Stimulated activated naive B cell treated with anti-CD40 and anti-IgM and Interleukin-4, amounts not matched to agents 10 μg/mL and 1 μg/mL and 100 μg/mL, for 72 hours (primary cell): Measurements from ENCODE around the gene ATG2B.
"Not testable (repeated sequence)": the region's sequence is repeated elsewhere in the genome, so short reads cannot be mapped to it uniquely, and the experiment has no call there.

Experiments used
- ATAC-seq, 2 donors: fragments of 150-1000 bp; cut with Tn5 transposase; replicated peaks; 2 replicates each; pipeline ENCODE4 v1.10.0; 2021; ENCODE audit warnings: moderate library complexity in 1 of 2
- DNase-seq: peaks from one replicate; pipeline ENCODE4 v3.0.0; 2021
- H3K27ac Mint-ChIP-seq: one replicate; pipeline ENCODE4 v1.8.0; 2022; ENCODE audit warnings: mild to moderate bottlenecking, mixed read lengths
- H3K27me3 Mint-ChIP-seq, 2 donors: one replicate each; pipeline ENCODE4 v1.8.0; 2022; ENCODE audit warnings: mixed read lengths in 2 of 2
- H3K36me3 Mint-ChIP-seq, 2 donors: one replicate each; pipeline ENCODE4 v1.8.0; 2022; ENCODE audit warnings: mixed read lengths in 2 of 2, mild to moderate bottlenecking in 1 of 2
- H3K4me1 Mint-ChIP-seq, 2 donors: one replicate each; pipeline ENCODE4 v1.8.0; 2022; ENCODE audit warnings: mixed read lengths in 2 of 2, mild to moderate bottlenecking in 1 of 2
- H3K4me3 Mint-ChIP-seq, 2 donors: one replicate each; pipeline ENCODE4 v1.8.0; 2022; ENCODE audit warnings: mild to moderate bottlenecking in 2 of 2, mixed read lengths in 2 of 2, moderate library complexity in 1 of 2
- H3K9me3 Mint-ChIP-seq, 2 donors: one replicate each; pipeline ENCODE4 v1.8.0; 2022; ENCODE audit warnings: mixed read lengths in 2 of 2, mild to moderate bottlenecking in 1 of 2

Gene ATG2B

DNA sequence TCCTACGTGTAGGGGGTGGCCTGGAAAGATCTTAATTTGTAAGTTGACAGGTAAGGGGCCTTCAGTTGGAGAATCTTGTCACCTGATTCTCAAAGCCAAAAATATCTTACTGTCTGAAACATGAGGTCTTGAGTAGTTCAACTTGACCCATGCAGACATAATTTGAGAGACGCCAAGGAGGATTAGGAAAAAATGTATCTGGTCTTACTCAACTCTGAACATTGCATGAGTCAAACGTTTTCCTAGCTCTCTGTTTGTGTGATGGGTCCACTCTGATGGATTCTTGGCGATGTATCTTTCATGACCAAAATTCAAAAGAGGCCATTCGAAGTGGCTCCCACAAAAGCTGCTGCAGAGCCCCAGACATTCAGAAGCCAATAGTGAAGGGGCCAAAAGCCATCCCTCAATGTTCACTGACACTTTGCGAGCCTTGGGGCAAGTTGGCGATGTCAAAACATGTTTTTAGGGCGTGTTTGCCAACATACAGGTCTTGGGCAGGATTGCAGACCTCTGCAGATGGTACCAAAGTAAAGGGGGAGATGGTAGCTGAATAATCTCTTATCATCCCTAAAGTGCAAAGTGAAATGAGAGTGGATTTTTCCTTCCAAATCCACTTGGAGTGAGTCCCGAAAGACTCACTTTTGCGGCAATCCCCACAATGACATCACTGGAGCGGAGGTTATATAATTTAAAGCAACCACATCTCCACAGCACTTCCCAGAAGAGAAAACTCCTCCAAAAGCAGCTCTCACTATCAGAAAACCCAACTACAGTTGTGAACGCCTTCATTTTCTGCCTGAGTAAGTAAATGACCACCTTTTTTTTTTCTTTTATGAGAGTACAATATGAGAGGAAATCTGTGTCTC is 107.4 kb downstream of the ATG2B start, which contains the start of gene BDKRB1:
Gene BDKRB1 (plus strand): TSS at position 710 of the 866 bp plus-strand sequence. CDS start 7,473 bp downstream, outside the sequence.
- no peak for DNase-seq
- Mint-ChIP-seq H3K27me3 (peaks cover 41 to 57% of the 10 kb centered on the region in 2 donors), H3K27ac (no peak within 1 kb of the TSS), H3K4me1 (no peaks in the 10 kb centered on the region), H3K9me3 (no peaks in the 10 kb centered on the region), H3K36me3 (no peaks in the 10 kb centered on the region), H3K4me3 (no peak within 1 kb of the TSS)
- ATAC-seq = no peak

GRCh38 chr14:96254687-96255086 is 108.5 kb downstream of the ATG2B start:
- H3K27me3 Mint-ChIP-seq = peaks cover 40 to 50% of the 10 kb centered on the region in 2 donors
- no peak for ATAC-seq

GRCh38 chr14:96252999-96253539 is 110.1 kb downstream of the ATG2B start:
- H3K36me3 Mint-ChIP-seq = no peaks in the 10 kb centered on the region
- no peak overlapping the region for H3K4me3 Mint-ChIP-seq
- DNase-seq = no peak
- peaks cover 48 to 56% of the 10 kb centered on the region in 2 donors for H3K27me3 Mint-ChIP-seq
- no peaks in the 10 kb centered on the region for H3K9me3 Mint-ChIP-seq
- H3K4me1 Mint-ChIP-seq = no peaks in the 10 kb centered on the region
- no peak for ATAC-seq
- H3K27ac Mint-ChIP-seq = no peak overlapping the region

More at GRCh38 chr14:96254687-96255086, 108.5 kb downstream of the ATG2B start:
- H3K36me3 Mint-ChIP-seq = no peaks in the 10 kb centered on the region
- no peak overlapping the region for H3K27ac Mint-ChIP-seq
- no peaks in the 10 kb centered on the region for H3K9me3 Mint-ChIP-seq
- H3K4me1 Mint-ChIP-seq = no peaks in the 10 kb centered on the region
- H3K4me3 Mint-ChIP-seq = no peak overlapping the region
- DNase-seq = no peak

- Mint-ChIP-seq H3K36me3 (no peaks in the 10 kb centered on the region), H3K9me3 (no peaks in the 10 kb centered on the region), H3K27me3 (peaks cover 48 to 52% of the 10 kb centered on the region in 2 donors), H3K4me1 (no peaks in the 10 kb centered on the region), H3K4me3 (no peak overlapping the region), H3K27ac (no peak overlapping the region)
- DNase-seq = no peak
- no peak for ATAC-seq
These were observed 110.7 kb downstream of the ATG2B start for GRCh38 chr14:96252323-96252998.

GRCh38 chr14:96251656-96252155 is 111.4 kb downstream of the ATG2B start:
- H3K4me3 Mint-ChIP-seq = no peak overlapping the region
- DNase-seq (no peak), ATAC-seq (no peak)
- H3K9me3 Mint-ChIP-seq = no peaks in the 10 kb centered on the region
- no peaks in the 10 kb centered on the region for H3K36me3 Mint-ChIP-seq
- no peak overlapping the region for H3K27ac Mint-ChIP-seq
- H3K27me3 Mint-ChIP-seq = peaks cover 47 to 53% of the 10 kb centered on the region in 2 donors
- H3K4me1 Mint-ChIP-seq = no peaks in the 10 kb centered on the region

DNA sequence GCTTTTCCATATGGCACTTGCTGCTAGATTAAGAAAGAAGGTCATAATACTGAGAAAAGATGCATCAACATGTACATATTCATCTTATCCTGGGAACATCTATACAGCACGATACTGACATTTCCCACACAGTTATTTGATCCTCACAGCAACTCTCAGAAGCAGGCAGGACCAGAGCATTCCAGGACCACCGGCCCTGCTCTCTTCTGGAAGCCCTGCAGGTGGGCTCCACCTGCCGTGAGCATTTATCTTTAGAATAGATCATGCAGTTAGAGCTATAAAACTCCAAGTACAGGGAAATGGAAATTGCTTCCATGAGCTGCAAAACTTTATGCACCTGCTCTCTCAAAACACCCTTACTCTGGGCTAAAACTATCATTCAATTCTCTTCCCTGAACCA is 112.7 kb downstream of the ATG2B start:
- DNase-seq = no peak
- no peaks in the 10 kb centered on the region for H3K36me3 Mint-ChIP-seq
- H3K9me3 Mint-ChIP-seq = no peaks in the 10 kb centered on the region
- peaks cover 47 to 62% of the 10 kb centered on the region in 2 donors for H3K27me3 Mint-ChIP-seq
- no peak overlapping the region for H3K27ac Mint-ChIP-seq
- no peaks in the 10 kb centered on the region for H3K4me1 Mint-ChIP-seq
- no peak for ATAC-seq
- H3K4me3 Mint-ChIP-seq = no peak overlapping the region

DNA sequence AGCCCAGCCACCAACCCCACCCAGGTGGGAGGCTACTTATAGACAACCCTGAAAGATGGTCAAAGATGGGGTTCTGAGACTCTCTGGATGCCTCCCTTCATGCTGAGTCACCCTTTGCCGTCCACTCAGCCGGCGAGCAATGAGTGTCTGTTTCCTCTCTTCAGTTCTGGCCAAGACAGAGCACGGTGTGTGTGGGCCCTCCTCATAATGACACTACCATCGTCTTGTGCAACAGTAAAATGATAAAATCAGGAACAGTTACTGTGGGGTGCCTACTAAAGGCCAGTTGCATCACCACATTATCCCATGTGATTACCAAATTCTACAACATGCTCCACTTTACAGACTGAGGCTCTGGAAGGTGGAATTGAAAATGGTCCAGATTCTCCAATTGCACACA is 114.1 kb downstream of the ATG2B start:
- DNase-seq (no peak), ATAC-seq (no peak)
- Mint-ChIP-seq H3K36me3 (no peaks in the 10 kb centered on the region), H3K4me1 (no peaks in the 10 kb centered on the region), H3K27ac (no peak overlapping the region), H3K9me3 (peaks cover 0 to 2% of the 10 kb centered on the region in 2 donors), H3K4me3 (no peak overlapping the region), H3K27me3 (peaks cover 43 to 61% of the 10 kb centered on the region in 2 donors)

GRCh38 chr14:96247031-96247430 is 116.1 kb downstream of the ATG2B start:
- DNase-seq (no peak), ATAC-seq (no peak)
- Mint-ChIP-seq H3K27ac (no peak overlapping the region), H3K4me3 (no peak overlapping the region), H3K9me3 (peaks cover 4 to 8% of the 10 kb centered on the region in 2 donors), H3K36me3 (no peaks in the 10 kb centered on the region), H3K27me3 (peaks cover 26 to 41% of the 10 kb centered on the region in 2 donors), H3K4me1 (no peaks in the 10 kb centered on the region)

DNA sequence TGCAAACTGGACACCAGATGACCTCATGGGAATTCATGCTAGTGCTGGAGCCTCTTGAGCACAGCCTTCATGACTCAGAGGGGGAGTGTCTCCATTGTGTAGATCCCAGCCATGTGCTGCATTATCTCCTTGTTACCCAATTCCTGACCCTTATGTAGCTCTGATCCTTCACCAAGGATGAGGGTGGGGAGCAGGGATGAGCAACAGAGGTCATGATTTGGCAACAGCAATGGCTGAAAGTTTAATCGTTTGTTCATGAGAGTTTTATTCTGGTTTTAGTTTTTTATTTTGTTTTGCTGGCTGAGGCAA is 116.6 kb downstream of the ATG2B start:
- Mint-ChIP-seq H3K36me3 (no peaks in the 10 kb centered on the region), H3K4me1 (no peaks in the 10 kb centered on the region), H3K9me3 (peaks cover 4 to 9% of the 10 kb centered on the region in 2 donors), H3K27ac (no peak overlapping the region), H3K4me3 (no peak overlapping the region), H3K27me3 (peaks cover 21 to 35% of the 10 kb centered on the region in 2 donors)
- ATAC-seq = no peak
- DNase-seq = no peak

- Mint-ChIP-seq H3K4me1 (no peaks in the 10 kb centered on the region), H3K4me3 (no peak overlapping the region), H3K36me3 (no peaks in the 10 kb centered on the region), H3K9me3 (peaks cover 4 to 9% of the 10 kb centered on the region in 2 donors), H3K27me3 (peaks cover 18 to 31% of the 10 kb centered on the region in 2 donors), H3K27ac (no peak overlapping the region)
- ATAC-seq (no peak), DNase-seq (no peak)
These were observed 117.2 kb downstream of the ATG2B start for GRCh38 chr14:96245710-96246538.

- peaks cover 18 to 31% of the 10 kb centered on the region in 2 donors for H3K27me3 Mint-ChIP-seq
- not testable (repeated sequence) for H3K36me3 Mint-ChIP-seq, ATAC-seq, DNase-seq, H3K4me3 Mint-ChIP-seq, H3K9me3 Mint-ChIP-seq, H3K27ac Mint-ChIP-seq, H3K4me1 Mint-ChIP-seq
These were observed 118.1 kb downstream of the ATG2B start for GRCh38 chr14:96245074-96245473.

- Mint-ChIP-seq H3K4me1 (no peaks in the 10 kb centered on the region), H3K27ac (no peak overlapping the region), H3K36me3 (no peaks in the 10 kb centered on the region), H3K4me3 (no peak overlapping the region), H3K27me3 (peaks cover 9 to 26% of the 10 kb centered on the region in 2 donors), H3K9me3 (peaks cover 4 to 9% of the 10 kb centered on the region in 2 donors)
- DNase-seq (no peak), ATAC-seq (no peak)
These were observed 119.4 kb downstream of the ATG2B start for GRCh38 chr14:96243785-96244184.

DNA sequence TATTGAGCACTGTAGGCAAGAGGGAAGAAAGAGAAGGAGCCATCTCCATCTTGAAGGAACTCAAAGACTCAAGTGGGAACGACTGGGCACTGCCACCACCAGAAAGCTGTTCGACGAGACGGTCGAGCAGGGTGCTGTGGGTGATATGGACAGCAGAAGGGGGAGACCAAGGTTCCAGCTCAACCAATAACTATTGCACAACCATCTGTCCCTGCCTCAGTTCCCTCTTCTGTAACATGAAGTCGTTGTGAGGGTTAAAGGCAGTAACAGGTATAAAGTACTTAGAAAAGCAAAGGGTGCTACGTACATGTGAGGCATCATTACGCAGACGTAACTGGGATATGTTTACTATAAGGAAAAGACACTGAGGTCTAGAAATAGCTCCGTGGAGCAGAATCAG is 121.0 kb downstream of the ATG2B start:
- Mint-ChIP-seq H3K36me3 (no peaks in the 10 kb centered on the region), H3K27ac (no peak overlapping the region), H3K4me1 (no peaks in the 10 kb centered on the region), H3K9me3 (peaks cover 4 to 9% of the 10 kb centered on the region in 2 donors), H3K4me3 (no peak overlapping the region), H3K27me3 (peaks cover 2 to 22% of the 10 kb centered on the region in 2 donors)
- DNase-seq (no peak), ATAC-seq (no peak)

GRCh38 chr14:96240641-96241040 is 122.5 kb downstream of the ATG2B start:
- peaks cover 4 to 9% of the 10 kb centered on the region in 2 donors for H3K9me3 Mint-ChIP-seq
- no peaks in the 10 kb centered on the region for H3K4me1 Mint-ChIP-seq
- peaks cover under 1 to 11% of the 10 kb centered on the region in 2 donors for H3K27me3 Mint-ChIP-seq
- H3K4me3 Mint-ChIP-seq = no peak overlapping the region
- ATAC-seq = no peak
- DNase-seq = no peak
- no peaks in the 10 kb centered on the region for H3K36me3 Mint-ChIP-seq
- H3K27ac Mint-ChIP-seq = no peak overlapping the region
